Upper lobe of left lung (tissue), 4 donors: ENCODE results near the gene GTF2F1.

Source experiments
- EP300 ChIP-seq, 4 donors: sonication (generic); formaldehyde crosslinking; IDR thresholded peaks; one replicate each; pipeline ENCODE4 v1.5.1; 2017; ENCODE audit warnings: antibody characterized with exemption in 4 of 4, control low read depth in 2 of 4
- POLR2A ChIP-seq, 4 donors: fragments of 450-650 bp; IDR thresholded peaks; one replicate each; pipeline ENCODE4 v1.5.1; 2016 to 2017; ENCODE audit warnings: antibody characterized with exemption in 4 of 4, mild to moderate bottlenecking in 2 of 4
- TF ChIP-seq, protein P1 (sequence below), 6 experiments: fragments of 450-650 bp in 4 of 6; fragments of 200-600 bp in 2 of 6; sonication (generic) in 2 of 6; IDR thresholded peaks; one replicate each; pipeline ENCODE4 v1.5.1; 2016 to 2019; ENCODE audit warnings: antibody characterized with exemption in 6 of 6

DNA sequence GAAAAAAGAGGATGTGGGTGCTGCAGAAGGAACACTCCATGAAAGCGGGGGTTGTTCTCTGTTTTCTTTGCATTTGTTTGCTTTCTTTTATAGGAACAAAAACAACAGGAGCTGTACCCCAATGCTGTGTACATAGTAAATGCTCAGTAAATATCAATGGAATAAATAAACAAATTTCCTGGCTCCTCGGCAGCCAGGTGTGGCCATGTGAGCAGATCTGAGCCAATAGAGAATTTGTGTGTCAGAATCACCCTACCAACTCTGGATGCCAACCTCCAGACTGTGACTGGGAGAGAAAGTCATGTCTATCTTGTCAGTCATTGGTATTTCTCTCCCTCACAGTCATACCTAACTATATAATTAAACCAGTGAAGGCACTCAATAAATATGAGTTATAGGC is 42.3 kb downstream of the GTF2F1 start:
- TF ChIP-seq, protein P1, sequence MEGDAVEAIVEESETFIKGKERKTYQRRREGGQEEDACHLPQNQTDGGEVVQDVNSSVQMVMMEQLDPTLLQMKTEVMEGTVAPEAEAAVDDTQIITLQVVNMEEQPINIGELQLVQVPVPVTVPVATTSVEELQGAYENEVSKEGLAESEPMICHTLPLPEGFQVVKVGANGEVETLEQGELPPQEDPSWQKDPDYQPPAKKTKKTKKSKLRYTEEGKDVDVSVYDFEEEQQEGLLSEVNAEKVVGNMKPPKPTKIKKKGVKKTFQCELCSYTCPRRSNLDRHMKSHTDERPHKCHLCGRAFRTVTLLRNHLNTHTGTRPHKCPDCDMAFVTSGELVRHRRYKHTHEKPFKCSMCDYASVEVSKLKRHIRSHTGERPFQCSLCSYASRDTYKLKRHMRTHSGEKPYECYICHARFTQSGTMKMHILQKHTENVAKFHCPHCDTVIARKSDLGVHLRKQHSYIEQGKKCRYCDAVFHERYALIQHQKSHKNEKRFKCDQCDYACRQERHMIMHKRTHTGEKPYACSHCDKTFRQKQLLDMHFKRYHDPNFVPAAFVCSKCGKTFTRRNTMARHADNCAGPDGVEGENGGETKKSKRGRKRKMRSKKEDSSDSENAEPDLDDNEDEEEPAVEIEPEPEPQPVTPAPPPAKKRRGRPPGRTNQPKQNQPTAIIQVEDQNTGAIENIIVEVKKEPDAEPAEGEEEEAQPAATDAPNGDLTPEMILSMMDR (IDR thresholded peaks at IDR 0.05), result no peak
- TF ChIP-seq EP300 (IDR thresholded peaks at IDR 0.05) (no peak), POLR2A (IDR thresholded peaks at IDR 0.05) (no peak)
